Epithelial cell of proximal tubule (primary cell): ENCODE results near the gene SLC17A6. TPM values are rescaled to one million over a fixed set of nuclear protein-coding genes. Genes with fewer than 3 reads are reported as not detected.

Experiments used
- DNase-seq: peaks from one replicate; pipeline ENCODE4 v3.0.0-alpha.2; 2011; ENCODE audit warnings: low read depth
- H3K4me3 ChIP-seq: 2 replicates; pipeline ENCODE4 v1.5.1; 2011; ENCODE audit warnings: low read depth, mild to moderate bottlenecking, low read length
- total RNA-seq: library from RNA; depleted of rRNA; stranded (reverse); fragments of >200 nt; gene quantifications from 2 replicates; pipeline ENCODE4 v1.2.3, GENCODE V29; 2015
- TF ChIP-seq, protein P1 (sequence below): conservative IDR thresholded peaks from 2 replicates; pipeline ENCODE4 v1.5.1; 2012; ENCODE audit warnings: low read depth, mild to moderate bottlenecking, low read length

The SLC17A6 gene
- total RNA-seq, 1 donor from 2014 or later, result not detected

DNA sequence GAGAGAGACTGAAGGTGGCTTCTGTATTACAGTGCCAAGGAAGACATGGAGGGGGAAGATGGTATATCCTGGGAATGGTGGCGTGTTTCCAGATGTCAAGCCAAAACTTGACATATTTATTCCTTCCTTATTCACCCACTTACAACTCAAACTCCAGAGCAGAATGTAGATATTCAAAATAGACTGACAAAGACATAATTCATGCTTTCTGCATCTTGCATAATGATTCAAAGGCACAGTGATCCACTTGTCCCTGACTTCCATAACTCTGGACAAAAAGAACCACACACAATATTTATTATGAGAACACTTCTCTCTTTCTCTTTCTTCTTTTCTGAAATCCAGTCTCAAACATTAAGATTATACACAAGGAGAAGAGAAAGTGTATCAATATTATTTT, 48.9 kb downstream of the SLC17A6 start:
- no peak overlapping the region for H3K4me3 ChIP-seq
- DNase-seq, result no peak
- TF ChIP-seq, protein P1, sequence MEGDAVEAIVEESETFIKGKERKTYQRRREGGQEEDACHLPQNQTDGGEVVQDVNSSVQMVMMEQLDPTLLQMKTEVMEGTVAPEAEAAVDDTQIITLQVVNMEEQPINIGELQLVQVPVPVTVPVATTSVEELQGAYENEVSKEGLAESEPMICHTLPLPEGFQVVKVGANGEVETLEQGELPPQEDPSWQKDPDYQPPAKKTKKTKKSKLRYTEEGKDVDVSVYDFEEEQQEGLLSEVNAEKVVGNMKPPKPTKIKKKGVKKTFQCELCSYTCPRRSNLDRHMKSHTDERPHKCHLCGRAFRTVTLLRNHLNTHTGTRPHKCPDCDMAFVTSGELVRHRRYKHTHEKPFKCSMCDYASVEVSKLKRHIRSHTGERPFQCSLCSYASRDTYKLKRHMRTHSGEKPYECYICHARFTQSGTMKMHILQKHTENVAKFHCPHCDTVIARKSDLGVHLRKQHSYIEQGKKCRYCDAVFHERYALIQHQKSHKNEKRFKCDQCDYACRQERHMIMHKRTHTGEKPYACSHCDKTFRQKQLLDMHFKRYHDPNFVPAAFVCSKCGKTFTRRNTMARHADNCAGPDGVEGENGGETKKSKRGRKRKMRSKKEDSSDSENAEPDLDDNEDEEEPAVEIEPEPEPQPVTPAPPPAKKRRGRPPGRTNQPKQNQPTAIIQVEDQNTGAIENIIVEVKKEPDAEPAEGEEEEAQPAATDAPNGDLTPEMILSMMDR, result no peak

DNA sequence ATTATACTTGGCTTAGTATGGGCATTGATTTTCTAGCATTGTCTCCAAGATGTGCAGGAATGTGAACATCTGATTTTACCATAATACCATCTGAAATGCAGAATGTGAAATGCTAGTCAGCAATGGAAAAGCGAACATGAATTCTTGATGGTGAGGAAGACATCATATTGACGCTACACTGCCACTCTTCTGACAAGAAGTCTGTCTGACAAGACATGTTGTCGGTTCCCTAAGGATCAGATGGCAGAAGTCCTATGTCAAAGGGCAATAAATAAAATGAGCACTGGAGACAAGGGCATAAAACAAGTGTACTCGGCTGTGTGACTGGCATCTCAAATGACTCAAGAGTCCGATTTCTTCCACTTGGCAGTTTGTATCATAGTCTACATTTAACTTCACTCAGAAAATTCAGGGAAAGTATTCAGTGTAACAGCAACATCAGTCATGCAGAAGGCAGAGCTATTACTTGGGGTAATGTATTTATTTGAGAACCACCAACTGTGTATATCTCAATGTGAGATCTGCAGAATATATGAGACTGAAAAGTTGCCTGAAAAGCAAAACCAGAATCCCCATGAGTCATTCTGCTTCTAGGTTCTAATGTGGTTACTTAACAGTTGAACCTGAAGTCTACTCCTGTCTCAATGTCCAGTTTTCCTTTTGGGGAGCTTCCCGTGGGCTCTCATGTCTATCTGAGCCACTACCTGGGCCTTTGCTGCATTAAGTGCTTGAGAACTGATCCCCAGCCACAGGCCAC, 51.5 kb downstream of the SLC17A6 start:
- TF ChIP-seq, protein P1, result no peak
- no peak overlapping the region for H3K4me3 ChIP-seq
- DNase-seq, result no peak

DNA sequence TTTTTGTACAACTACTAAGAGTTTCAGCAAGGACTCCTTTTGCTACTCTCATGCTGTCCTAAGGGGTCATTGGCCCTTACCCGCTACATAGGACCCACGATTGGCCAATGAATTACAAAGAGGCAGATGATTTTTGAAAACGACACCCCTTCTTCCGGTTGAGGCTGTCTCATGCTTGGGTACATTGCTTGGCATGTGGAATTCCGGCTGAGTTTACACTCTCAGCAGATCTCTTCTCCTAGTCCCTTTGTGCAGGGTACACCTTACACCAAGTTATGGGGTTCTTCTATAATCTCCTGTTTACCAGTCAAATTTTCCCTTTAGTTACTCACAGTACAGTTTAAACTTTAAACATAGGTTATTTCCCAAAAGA, 52.1 kb downstream of the SLC17A6 start:
- DNase-seq, result no peak
- no peak overlapping the region for H3K4me3 ChIP-seq
- TF ChIP-seq, protein P1, result no peak

DNA sequence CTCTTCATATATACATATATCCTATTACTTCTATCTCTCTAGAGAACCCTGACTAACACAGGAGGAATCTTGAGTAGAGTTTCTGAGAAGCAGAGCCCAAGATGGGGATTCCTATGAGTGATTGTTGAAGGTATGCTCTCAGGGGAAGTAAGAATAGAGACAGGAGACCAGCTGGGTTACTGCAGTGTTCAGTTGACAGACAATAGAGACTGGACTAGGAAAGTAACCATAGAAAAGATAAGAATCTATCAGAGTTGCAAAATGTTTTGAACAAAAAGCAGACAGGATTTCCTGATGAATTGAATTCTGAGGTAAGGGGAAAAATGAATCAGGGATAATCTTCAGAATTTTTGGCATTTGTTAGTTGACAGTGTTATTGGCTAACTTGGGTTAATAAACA, 54.4 kb downstream of the SLC17A6 start:
- no peak for DNase-seq
- TF ChIP-seq, protein P1, result no peak
- H3K4me3 ChIP-seq, result no peak overlapping the region

DNA sequence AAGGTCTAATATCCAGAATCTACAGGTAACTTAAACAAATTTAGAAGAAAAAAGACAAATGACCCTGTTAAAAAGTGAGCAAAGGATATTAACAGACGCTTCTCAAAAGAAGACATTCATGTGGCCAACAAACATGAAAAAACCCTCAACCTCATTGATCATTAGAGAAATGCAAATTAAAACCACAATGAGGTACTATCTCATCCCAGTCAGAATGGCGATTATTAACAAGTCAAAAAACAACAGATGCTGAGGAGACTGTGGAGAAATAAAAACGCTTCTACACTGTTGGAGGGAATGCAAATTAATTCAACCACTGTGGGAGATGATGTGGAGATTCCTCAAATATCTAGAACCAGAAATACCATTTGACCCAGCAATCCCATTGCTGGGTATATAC, 67.2 kb downstream of the SLC17A6 start:
- no peak for DNase-seq
- TF ChIP-seq, protein P1, result no peak
- no peak overlapping the region for H3K4me3 ChIP-seq

DNA sequence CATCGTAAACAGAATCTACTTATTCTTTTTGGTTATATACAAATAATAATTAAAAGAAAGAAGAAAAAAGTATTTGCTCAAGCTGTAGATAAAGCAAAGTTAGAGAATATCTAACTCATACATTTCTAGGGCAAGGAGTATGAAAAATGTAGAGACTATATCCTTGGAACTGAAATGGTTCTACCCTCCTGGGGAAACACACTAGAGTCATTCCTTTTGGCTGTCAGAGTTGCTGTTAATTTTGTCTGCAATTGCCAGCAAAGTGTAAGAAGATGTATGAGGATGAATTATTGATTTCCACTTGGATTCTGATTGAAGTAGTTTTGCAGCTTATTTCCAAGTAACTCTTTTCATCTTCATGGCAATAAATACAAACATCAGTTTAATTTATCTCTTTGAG, 69.1 kb downstream of the SLC17A6 start:
- H3K4me3 ChIP-seq, result no peak overlapping the region
- no peak for DNase-seq
- TF ChIP-seq, protein P1, result no peak

DNA sequence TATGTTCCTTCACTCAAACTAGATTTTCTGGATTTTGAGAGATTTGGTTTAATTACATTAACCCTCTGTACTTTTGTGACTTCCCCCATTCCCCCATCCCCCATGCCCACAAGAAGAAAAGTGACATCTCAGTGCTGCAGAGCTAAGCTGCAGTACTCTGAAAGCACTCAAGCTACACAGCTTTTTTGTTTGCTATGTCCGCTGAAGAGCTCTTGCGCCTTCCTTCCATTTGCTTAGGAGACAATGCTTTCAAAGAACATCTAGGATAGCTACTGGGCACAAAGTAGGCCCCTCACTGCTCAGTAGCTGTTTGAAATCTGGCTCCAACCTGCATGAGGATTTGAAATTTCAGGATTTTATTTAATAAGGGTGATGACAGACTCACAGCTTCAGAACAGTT, 69.7 kb downstream of the SLC17A6 start:
- DNase-seq, result no peak
- H3K4me3 ChIP-seq, result no peak overlapping the region
- TF ChIP-seq, protein P1, result no peak
